Left forelimb (tissue), 1 donor: ENCODE results near the gene PPFIA3.
A peak's percentile ranks its signal among the peaks of the same experiment; 100 is the strongest.
"Not testable (repeated sequence)": the region's sequence is repeated elsewhere in the genome, so short reads cannot be mapped to it uniquely, and the experiment has no call there.

ENCODE experiments used
- DNase-seq: peaks from one replicate; pipeline ENCODE4 v3.0.0-alpha.2; 2018; ENCODE audit warnings: low spot score

The PPFIA3 gene

GRCh38 chr19:49119411-49120324 lies at the start of gene PPFIA3:
TSS of gene PPFIA3 (plus strand) at chr19:49119544. CDS start at chr19:49127874, 8,330 bp downstream.
- peak; percentile 83 for DNase-seq

GRCh38 chr19:49070416-49070815 lies 48.9 kb upstream of the PPFIA3 start:
- no peak for DNase-seq

DNA sequence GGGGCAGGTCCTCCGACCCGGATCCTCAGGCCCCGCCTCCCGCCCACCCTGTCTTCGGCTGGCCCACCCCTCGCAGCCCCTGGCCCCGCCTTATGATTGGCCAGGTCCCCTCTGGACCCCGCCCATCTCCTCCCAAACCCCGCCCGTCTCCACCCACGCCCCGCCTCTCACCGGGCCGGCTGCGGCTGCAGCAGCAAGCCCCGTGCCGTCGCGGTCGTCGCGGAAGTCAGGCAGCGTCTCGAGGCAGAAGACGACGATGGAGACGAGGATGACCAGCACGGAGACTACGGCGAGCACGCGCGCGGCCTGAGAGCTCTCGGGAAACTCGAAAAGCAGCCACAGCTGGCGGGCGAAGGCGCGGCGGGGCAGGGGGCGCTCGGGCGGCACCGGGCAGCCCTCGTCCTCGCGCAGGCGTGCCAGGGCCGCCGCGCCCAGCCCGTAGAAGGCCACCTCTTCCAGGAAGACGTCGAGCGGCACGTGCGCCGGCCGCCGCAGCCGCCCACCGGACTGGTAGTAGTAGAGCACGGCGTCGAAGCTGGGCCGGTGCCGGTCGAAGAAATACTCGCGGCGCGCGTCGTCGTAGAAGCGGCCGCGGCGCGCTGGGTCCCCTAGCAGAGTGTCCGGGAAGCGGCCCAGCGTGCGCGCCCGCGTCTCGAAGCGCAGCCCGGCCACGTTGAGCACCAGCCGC lies 47.3 kb upstream of the PPFIA3 start:
- no peak for DNase-seq

GRCh38 chr19:49073514-49074378 lies 45.6 kb upstream of the PPFIA3 start:
- no peak for DNase-seq

GRCh38 chr19:49074869-49075268 lies 44.5 kb upstream of the PPFIA3 start:
- not testable (repeated sequence) for DNase-seq

GRCh38 chr19:49080392-49080791 lies 39.0 kb upstream of the PPFIA3 start:
- no peak for DNase-seq

GRCh38 chr19:49081273-49081672 lies 38.1 kb upstream of the PPFIA3 start:
- DNase-seq = no peak

GRCh38 chr19:49084206-49085019 lies 34.9 kb upstream of the PPFIA3 start:
- DNase-seq = no peak

DNA sequence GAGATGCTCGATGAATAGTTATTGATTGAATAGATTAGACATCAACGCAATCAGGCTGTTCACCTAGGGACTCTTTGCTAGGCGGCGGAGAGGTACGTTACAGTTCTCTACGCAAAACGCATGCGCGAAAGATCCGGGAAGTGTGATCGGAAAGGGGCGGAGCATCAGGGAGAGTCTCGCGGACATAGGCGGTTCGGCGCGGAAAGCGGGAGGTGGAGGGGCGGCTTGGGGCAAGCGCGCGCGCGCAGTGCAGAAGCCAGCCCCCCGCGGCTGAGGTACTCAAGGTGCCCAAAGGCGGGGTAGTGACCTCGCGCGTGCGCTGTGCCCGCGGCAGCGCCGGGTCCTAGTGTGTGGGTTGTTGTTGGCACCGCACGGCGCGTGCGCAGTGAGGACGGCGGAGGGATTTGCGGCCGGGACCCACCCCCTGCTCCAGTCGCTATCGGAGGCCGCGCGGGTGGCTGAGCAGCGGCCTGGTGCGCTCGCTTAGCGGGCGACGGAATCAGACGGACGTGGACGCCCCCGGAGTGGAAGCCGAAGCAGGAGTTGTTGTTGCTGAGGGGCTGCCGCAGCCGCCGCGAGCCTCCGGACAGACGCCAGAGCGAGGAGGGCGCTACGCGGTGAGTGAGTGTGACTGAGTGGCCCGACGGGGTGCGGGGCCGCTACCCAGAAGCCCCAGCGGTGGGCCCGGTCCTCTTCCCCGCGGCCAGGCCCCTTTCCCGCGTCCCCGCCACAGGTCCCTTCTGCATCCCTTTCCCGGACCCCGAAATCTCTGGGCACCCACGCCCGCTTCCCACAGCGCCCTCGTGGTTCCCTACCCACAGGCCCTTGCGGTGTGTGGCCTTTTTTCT lies 34.1 kb upstream of the PPFIA3 start, which contains the start of gene SNRNP70:
SNRNP70 (plus strand) TSS at position 432 of the 848 bp plus-strand sequence. CDS start 964 bp downstream, outside the sequence.
- peak; percentile 100 for DNase-seq

DNA sequence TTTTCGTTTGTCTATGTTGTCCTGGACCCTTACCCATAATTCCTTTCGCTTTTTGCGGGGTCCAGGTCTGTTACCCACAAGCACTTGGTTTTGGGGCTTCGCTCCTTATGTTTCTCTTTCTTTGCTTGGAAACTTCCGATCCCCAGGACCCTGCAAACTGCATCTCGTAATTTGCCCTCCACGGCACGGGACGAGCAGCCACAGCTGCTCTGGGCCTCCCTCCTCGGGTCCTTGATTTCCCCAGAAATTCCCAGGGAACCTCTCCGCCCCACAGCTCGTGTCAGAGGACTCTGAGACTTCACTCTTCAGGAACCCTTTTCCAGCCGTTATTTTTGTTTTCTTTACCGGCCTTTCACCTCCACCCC lies 33.5 kb upstream of the PPFIA3 start:
- no peak for DNase-seq

- no peak for DNase-seq
Observed at GRCh38 chr19:49086296-49086695, 33.0 kb upstream of the PPFIA3 start.

DNA sequence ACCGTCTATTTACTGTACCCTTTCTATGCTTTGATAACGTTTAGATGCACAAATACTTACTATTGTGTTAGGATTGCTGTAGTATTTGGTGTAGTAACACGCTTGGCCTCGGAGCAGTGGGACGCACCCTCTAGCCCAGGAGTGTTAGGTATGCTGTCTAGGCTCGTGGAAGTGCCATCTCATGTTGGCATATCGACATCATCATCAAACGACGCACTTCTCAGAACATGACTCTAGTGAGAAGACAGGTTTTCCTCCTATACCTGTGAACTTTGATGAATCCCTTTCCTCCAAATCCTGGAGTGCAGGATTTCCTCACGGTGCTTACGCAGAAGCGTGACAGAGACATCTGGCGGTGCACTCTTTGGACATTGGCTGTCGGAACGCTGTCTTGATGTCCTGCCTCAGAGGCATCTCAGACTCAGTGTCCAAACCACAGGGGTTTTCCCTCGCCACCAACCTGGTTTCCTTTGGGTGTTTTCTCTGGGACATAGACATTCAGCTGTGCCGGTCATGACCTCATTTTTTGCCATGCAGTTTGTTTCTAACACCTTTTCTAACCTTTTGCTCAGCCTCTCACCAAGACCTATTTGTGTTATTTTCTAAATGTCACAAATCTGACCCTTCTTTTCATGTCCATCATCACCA lies 27.8 kb upstream of the PPFIA3 start:
- no peak for DNase-seq

DNA sequence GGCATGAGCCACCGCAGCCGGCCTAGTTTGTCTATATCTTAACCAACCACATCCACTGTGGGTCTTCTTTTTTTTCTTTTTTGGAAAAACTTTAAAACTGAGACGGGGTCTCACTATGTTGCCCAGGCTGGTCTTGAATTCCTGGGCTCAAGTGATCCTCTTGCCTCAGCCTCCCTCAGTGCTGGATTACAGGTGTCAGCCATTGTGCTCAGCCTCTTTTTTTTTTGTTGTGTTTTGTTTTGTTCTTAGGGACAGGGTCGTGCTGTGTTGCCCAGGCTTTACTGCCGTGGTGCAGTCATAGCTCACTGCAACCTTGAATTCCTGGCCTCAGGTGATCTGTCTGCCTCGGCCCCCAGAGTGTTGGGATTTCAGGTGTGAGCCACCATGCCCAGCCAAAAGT lies 26.7 kb upstream of the PPFIA3 start:
- DNase-seq = no peak

GRCh38 chr19:49094505-49095482 lies 24.6 kb upstream of the PPFIA3 start:
- no peak for DNase-seq

- no peak for DNase-seq
Observed at GRCh38 chr19:49097453-49098288, 21.7 kb upstream of the PPFIA3 start.

DNA sequence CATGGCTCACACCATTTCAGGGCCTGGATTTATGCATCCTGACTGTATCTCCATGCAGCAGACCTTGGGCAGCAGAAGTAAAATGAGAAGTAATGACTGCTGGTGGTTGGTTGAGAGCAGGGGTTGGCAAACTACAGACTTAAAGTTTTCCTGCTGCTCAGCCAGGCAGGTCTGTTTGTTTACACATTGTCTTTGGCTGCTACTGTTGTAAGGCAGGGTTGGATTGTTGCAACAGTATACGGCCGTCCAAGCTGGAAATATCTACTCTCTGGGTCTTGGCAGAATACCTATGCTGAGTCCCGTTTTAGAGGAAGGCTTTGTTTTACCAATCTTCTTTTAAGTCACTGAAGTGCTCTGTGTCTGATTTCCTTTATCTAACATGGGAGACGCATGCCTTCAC lies 20.5 kb upstream of the PPFIA3 start:
- DNase-seq = no peak

- no peak for DNase-seq
Observed at GRCh38 chr19:49101160-49101559, 18.2 kb upstream of the PPFIA3 start.

- DNase-seq = no peak
Observed at GRCh38 chr19:49102303-49102702, 17.0 kb upstream of the PPFIA3 start.
